Measurements from ENCODE around the gene APOBEC3C. TPM values are rescaled to one million over a fixed set of nuclear protein-coding genes. Genes with fewer than 3 reads are reported as not detected.
"Not testable (repeated sequence)": the region's sequence is repeated elsewhere in the genome, so short reads cannot be mapped to it uniquely, and the experiment has no call there.

APOBEC3C gene
- polyA plus RNA-seq, 1 donor from 2014 or later, result not detected

DNA sequence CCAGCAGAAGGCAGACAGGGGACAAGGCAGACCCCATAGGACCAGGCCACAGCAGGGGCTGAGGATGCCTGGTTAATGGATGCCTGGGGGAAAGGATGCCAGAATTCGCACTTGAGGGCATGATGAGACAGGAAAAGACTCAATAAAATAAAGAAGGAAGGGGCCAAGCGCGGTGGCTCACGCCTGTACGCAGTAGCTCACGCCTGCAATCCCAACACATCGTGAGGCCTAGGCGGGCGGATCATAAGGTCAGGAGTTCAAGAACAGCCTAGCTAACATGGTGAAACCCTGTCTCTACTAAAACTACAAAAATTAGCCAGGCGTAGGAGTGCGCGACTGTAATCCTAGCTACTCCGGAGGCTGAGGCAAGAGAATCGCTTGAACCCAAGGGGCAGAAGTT lies 16.6 kb downstream of the APOBEC3C start:
- Histone ChIP-seq H3K27ac (ENCODE audit: low read length) (no peak overlapping the region), H3K27me3 (ENCODE audit: insufficient read depth, low read depth, low read length) (no peaks in the 10 kb centered on the region), H3K4me3 (ENCODE audit: low read length) (no peak overlapping the region), H3K79me2 (replicated peaks; ENCODE audit: insufficient read depth, low read length) (no peaks in the 10 kb centered on the region), H3K9me3 (ENCODE audit: low read length) (no peaks in the 10 kb centered on the region), H3K9me2 (ENCODE audit: insufficient read depth, low read length) (no peaks in the 10 kb centered on the region), H3K4me2 (ENCODE audit: low read length) (no peak overlapping the region), H3F3A (ENCODE audit: insufficient read depth, low read length, poor library complexity, severe bottlenecking) (no peaks in the 10 kb centered on the region), H3K36me3 (ENCODE audit: insufficient read depth, low read length) (no peaks in the 10 kb centered on the region), H2AFZ (ENCODE audit: low read depth, low read length) (no peak overlapping the region), H3K9ac (ENCODE audit: low read length) (no peak overlapping the region), H4K20me1 (ENCODE audit: insufficient read depth) (no peaks in the 10 kb centered on the region)
- no peak for TF ChIP-seq EZH2 (IDR thresholded peaks at IDR 0.05; ENCODE audit: borderline replicate concordance, insufficient read depth, low read length, poor library complexity, severe bottlenecking)
- TF ChIP-seq, protein P1, sequence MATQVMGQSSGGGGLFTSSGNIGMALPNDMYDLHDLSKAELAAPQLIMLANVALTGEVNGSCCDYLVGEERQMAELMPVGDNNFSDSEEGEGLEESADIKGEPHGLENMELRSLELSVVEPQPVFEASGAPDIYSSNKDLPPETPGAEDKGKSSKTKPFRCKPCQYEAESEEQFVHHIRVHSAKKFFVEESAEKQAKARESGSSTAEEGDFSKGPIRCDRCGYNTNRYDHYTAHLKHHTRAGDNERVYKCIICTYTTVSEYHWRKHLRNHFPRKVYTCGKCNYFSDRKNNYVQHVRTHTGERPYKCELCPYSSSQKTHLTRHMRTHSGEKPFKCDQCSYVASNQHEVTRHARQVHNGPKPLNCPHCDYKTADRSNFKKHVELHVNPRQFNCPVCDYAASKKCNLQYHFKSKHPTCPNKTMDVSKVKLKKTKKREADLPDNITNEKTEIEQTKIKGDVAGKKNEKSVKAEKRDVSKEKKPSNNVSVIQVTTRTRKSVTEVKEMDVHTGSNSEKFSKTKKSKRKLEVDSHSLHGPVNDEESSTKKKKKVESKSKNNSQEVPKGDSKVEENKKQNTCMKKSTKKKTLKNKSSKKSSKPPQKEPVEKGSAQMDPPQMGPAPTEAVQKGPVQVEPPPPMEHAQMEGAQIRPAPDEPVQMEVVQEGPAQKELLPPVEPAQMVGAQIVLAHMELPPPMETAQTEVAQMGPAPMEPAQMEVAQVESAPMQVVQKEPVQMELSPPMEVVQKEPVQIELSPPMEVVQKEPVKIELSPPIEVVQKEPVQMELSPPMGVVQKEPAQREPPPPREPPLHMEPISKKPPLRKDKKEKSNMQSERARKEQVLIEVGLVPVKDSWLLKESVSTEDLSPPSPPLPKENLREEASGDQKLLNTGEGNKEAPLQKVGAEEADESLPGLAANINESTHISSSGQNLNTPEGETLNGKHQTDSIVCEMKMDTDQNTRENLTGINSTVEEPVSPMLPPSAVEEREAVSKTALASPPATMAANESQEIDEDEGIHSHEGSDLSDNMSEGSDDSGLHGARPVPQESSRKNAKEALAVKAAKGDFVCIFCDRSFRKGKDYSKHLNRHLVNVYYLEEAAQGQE (IDR thresholded peaks at IDR 0.05; ENCODE audit: borderline replicate concordance), result no peak
- no peak for TF ChIP-seq MXI1 (conservative IDR thresholded peaks at IDR 0.05; ENCODE audit: poor library complexity, severe bottlenecking)
- TF ChIP-seq RAD21 (conservative IDR thresholded peaks at IDR 0.05), result no peak
- TF ChIP-seq, protein P2, sequence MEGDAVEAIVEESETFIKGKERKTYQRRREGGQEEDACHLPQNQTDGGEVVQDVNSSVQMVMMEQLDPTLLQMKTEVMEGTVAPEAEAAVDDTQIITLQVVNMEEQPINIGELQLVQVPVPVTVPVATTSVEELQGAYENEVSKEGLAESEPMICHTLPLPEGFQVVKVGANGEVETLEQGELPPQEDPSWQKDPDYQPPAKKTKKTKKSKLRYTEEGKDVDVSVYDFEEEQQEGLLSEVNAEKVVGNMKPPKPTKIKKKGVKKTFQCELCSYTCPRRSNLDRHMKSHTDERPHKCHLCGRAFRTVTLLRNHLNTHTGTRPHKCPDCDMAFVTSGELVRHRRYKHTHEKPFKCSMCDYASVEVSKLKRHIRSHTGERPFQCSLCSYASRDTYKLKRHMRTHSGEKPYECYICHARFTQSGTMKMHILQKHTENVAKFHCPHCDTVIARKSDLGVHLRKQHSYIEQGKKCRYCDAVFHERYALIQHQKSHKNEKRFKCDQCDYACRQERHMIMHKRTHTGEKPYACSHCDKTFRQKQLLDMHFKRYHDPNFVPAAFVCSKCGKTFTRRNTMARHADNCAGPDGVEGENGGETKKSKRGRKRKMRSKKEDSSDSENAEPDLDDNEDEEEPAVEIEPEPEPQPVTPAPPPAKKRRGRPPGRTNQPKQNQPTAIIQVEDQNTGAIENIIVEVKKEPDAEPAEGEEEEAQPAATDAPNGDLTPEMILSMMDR (IDR thresholded peaks at IDR 0.05; ENCODE audit: poor library complexity, severe bottlenecking), result no peak
- TF ChIP-seq EP300 (conservative IDR thresholded peaks at IDR 0.05; ENCODE audit: poor library complexity, severe bottlenecking), result no peak
- TF ChIP-seq SMC3 (conservative IDR thresholded peaks at IDR 0.05; ENCODE audit: poor library complexity), result no peak
- TF ChIP-seq POLR2AphosphoS5 (IDR thresholded peaks at IDR 0.05), result no peak
- TF ChIP-seq TAF1 (IDR thresholded peaks at IDR 0.05; ENCODE audit: low read depth), result no peak

DNA sequence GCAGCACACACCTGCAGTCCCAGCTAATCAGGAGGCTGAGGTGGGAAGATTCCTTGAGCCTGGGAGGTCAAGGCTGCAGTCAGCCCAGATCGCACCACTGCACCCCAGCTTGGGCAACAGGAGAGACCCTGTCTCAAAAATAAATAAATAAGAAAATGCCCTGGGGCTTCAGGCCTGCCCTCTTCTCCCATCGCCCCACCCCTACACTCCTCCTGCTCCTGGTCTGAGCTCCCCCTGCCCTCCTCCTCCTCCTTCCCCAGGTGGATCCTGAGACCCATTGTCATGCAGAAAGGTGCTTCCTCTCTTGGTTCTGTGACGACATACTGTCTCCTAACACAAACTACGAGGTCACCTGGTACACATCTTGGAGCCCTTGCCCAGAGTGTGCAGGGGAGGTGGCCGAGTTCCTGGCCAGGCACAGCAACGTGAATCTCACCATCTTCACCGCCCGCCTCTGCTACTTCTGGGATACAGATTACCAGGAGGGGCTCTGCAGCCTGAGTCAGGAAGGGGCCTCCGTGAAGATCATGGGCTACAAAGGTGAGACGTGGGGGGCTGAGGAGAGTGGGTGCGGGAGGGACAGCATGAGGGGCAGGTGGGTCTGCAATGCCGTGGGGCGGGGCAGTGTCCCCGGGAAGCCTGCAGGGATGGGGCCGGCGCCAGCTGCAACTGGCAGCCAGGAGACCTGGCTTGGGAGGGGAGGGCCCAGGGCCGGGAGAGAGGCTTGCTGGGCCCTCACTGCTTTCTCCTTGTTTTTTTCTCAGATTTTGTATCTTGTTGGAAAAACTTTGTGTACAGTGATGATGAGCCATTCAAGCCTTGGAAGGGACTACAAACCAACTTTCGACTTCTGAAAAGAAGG lies 17.6 kb downstream of the APOBEC3C start:
- H3K4me2 ChIP-seq (ENCODE audit: low read length), result not testable (repeated sequence)

DNA sequence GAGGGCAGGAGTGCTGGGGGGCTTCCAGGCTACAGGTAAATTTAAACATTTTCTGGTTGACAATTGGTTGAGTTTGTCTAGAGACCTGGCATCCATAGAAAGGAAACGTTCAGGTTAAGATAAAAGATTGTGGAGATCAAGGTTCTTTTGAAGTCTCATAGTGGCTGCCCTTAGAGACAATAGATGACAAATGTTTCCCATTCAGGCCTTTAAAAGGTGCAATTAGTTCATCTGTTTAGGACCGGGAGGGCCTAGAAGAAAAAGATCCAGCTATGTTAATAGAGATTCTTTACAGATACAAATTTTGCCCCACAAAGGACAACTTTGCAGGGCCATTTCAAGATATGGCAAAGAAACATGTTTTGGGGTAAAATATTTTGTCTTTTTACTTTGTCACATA lies 23.0 kb downstream of the APOBEC3C start:
- not testable (repeated sequence) for H3F3A ChIP-seq (ENCODE audit: insufficient read depth, low read length, poor library complexity, severe bottlenecking); H3K9ac ChIP-seq (ENCODE audit: low read length); H3K36me3 ChIP-seq (ENCODE audit: insufficient read depth, low read length); H3K4me2 ChIP-seq (ENCODE audit: low read length); H3K79me2 ChIP-seq (replicated peaks; ENCODE audit: insufficient read depth, low read length); H3K9me2 ChIP-seq (ENCODE audit: insufficient read depth, low read length); H2AFZ ChIP-seq (ENCODE audit: low read depth, low read length); H3K27ac ChIP-seq (ENCODE audit: low read length); H3K27me3 ChIP-seq (ENCODE audit: insufficient read depth, low read depth, low read length); H3K9me3 ChIP-seq (ENCODE audit: low read length); H4K20me1 ChIP-seq (ENCODE audit: insufficient read depth); H3K4me3 ChIP-seq (ENCODE audit: low read length)

More for the DNA sequence above, 17.6 kb downstream of the APOBEC3C start:
- not testable (repeated sequence) for H3K27ac ChIP-seq (ENCODE audit: low read length); H3F3A ChIP-seq (ENCODE audit: insufficient read depth, low read length, poor library complexity, severe bottlenecking); H4K20me1 ChIP-seq (ENCODE audit: insufficient read depth); H2AFZ ChIP-seq (ENCODE audit: low read depth, low read length); H3K9ac ChIP-seq (ENCODE audit: low read length); H3K9me2 ChIP-seq (ENCODE audit: insufficient read depth, low read length); H3K27me3 ChIP-seq (ENCODE audit: insufficient read depth, low read depth, low read length); H3K9me3 ChIP-seq (ENCODE audit: low read length); H3K79me2 ChIP-seq (replicated peaks; ENCODE audit: insufficient read depth, low read length); H3K36me3 ChIP-seq (ENCODE audit: insufficient read depth, low read length); H3K4me3 ChIP-seq (ENCODE audit: low read length)

Data from neural cell (in vitro differentiated cells).